ENCODE data around the gene KRT73. TPM values are rescaled to one million over a fixed set of nuclear protein-coding genes. Genes with fewer than 3 reads are reported as not detected.

Gene KRT73
- total RNA-seq, 1 donor from 2014 or later, result not detected

- no peak for DNase-seq
- no peaks in the 10 kb centered on the region for H3K9me3 Mint-ChIP-seq
- H3K4me3 Mint-ChIP-seq, result no peak overlapping the region
- no peak overlapping the region for H3K27ac Mint-ChIP-seq
- POLR2A ChIA-PET, result no interaction called here
- no peaks in the 10 kb centered on the region for H3K36me3 Mint-ChIP-seq (ENCODE audit: low read depth)
- H3K27me3 Mint-ChIP-seq, result peaks cover 13% of the 10 kb centered on the region
- ATAC-seq (ENCODE audit: low read depth), result no peak
- CTCF ChIA-PET, result no interaction called here
- no peak for TF ChIP-seq CTCF (IDR thresholded peaks at IDR 0.05)
- H3K4me1 Mint-ChIP-seq, result no peaks in the 10 kb centered on the region
- intact Hi-C loops (cut with micrococcal nuclease), result no loop called here
Observed at GRCh38 chr12:52662918-52663229, 44.5 kb upstream of the KRT73 start.

- Mint-ChIP-seq H3K27me3 (peaks cover 13% of the 10 kb centered on the region), H3K9me3 (no peaks in the 10 kb centered on the region), H3K4me3 (no peak overlapping the region), H3K4me1 (no peaks in the 10 kb centered on the region), H3K36me3 (ENCODE audit: low read depth) (no peaks in the 10 kb centered on the region), H3K27ac (no peak overlapping the region)
- no peak for DNase-seq
- intact Hi-C loops (cut with micrococcal nuclease), result no loop called here
- no peak for TF ChIP-seq CTCF (IDR thresholded peaks at IDR 0.05)
- ChIA-PET POLR2A (no interaction called here), CTCF (no interaction called here)
- no peak for ATAC-seq (ENCODE audit: low read depth)
Observed at GRCh38 chr12:52662093-52662917, 43.9 kb upstream of the KRT73 start.

- H3K9me3 Mint-ChIP-seq, result no peaks in the 10 kb centered on the region
- no peak overlapping the region for H3K4me3 Mint-ChIP-seq
- ChIA-PET POLR2A (no interaction called here), CTCF (no interaction called here)
- no peaks in the 10 kb centered on the region for H3K36me3 Mint-ChIP-seq (ENCODE audit: low read depth)
- no peak for TF ChIP-seq CTCF (IDR thresholded peaks at IDR 0.05)
- H3K4me1 Mint-ChIP-seq, result no peaks in the 10 kb centered on the region
- peaks cover 13% of the 10 kb centered on the region for H3K27me3 Mint-ChIP-seq
- DNase-seq (no peak), ATAC-seq (ENCODE audit: low read depth) (no peak)
- intact Hi-C loops (cut with micrococcal nuclease), result no loop called here
- no peak overlapping the region for H3K27ac Mint-ChIP-seq
Observed at GRCh38 chr12:52661668-52662067, 43.3 kb upstream of the KRT73 start.

- CTCF ChIA-PET, result no interaction called here
Observed at GRCh38 chr12:52660934-52661499, 42.7 kb upstream of the KRT73 start.

GRCh38 chr12:52659951-52660350 lies 41.6 kb upstream of the KRT73 start:
- CTCF ChIA-PET, result no interaction called here
- Mint-ChIP-seq H3K4me1 (no peaks in the 10 kb centered on the region), H3K36me3 (ENCODE audit: low read depth) (no peaks in the 10 kb centered on the region), H3K4me3 (no peak overlapping the region), H3K27me3 (peaks cover 13% of the 10 kb centered on the region), H3K27ac (no peak overlapping the region), H3K9me3 (no peaks in the 10 kb centered on the region)
- intact Hi-C loops (cut with micrococcal nuclease), result no loop called here
- POLR2A ChIA-PET, result no interaction called here
- no peak for DNase-seq
- TF ChIP-seq CTCF (IDR thresholded peaks at IDR 0.05), result no peak
- no peak for ATAC-seq (ENCODE audit: low read depth)

More at GRCh38 chr12:52660934-52661499, 42.7 kb upstream of the KRT73 start:
- intact Hi-C loops (cut with micrococcal nuclease), result no loop called here
- no peak for TF ChIP-seq CTCF (IDR thresholded peaks at IDR 0.05)
- DNase-seq (no peak), ATAC-seq (ENCODE audit: low read depth) (no peak)
- no peak overlapping the region for H3K27ac Mint-ChIP-seq
- POLR2A ChIA-PET, result no interaction called here
- no peaks in the 10 kb centered on the region for H3K4me1 Mint-ChIP-seq
- no peaks in the 10 kb centered on the region for H3K9me3 Mint-ChIP-seq
- H3K36me3 Mint-ChIP-seq (ENCODE audit: low read depth), result no peaks in the 10 kb centered on the region
- H3K27me3 Mint-ChIP-seq, result peaks cover 13% of the 10 kb centered on the region
- no peak overlapping the region for H3K4me3 Mint-ChIP-seq

Data from activated B cell treated with CpG ODN at 0.5 μM for 24 hours (primary cell).